T follicular helper cell (primary cell): ENCODE measurements around the gene HTR7.
A peak's percentile ranks its signal among the peaks of the same experiment; 100 is the strongest.

Experiments
- DNase-seq: peaks from one replicate; pipeline ENCODE4 v3.0.0-alpha.2; 2020; ENCODE audit warnings: low read depth

The HTR7 gene

DNA sequence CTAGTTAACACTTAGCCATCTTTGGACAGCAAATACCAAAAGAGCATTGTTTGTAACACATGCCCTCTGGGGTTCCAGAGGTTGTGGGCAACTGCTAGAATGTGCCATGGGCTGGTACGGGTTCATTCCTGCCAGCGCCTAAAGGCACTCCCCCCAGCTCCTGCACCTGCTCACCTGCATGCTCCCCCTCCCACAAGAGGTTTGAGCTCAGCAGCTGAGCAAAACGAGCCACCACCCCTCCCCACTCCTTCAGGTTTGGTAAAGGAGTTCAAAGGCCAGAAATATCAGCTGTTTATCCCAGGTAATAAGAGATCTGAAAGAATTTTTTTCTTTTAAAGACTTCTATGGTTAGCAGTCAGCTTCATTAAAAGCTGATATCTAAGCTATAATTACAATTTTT lies 53.5 kb downstream of the HTR7 start:
- no peak for DNase-seq

DNA sequence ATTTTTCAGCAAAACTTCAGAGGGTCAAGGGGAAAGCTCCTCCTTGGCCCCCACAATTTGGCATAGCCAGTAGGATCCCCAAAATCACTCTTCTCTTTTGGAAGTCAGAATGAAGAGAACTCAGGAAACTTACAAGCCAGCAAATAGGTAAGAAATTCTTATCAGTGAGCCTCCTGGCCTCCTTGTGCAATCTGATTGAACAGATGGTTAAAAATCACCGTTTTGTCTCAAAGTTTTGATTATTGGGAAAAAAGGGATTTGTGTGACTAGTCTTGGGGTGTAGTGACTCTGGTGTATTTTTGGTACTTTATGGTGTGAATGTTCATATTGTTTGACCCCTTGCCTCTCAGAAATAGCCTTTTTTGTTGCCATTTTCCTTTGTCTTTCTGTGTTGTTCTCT lies 56.2 kb downstream of the HTR7 start:
- DNase-seq, result no peak

DNA sequence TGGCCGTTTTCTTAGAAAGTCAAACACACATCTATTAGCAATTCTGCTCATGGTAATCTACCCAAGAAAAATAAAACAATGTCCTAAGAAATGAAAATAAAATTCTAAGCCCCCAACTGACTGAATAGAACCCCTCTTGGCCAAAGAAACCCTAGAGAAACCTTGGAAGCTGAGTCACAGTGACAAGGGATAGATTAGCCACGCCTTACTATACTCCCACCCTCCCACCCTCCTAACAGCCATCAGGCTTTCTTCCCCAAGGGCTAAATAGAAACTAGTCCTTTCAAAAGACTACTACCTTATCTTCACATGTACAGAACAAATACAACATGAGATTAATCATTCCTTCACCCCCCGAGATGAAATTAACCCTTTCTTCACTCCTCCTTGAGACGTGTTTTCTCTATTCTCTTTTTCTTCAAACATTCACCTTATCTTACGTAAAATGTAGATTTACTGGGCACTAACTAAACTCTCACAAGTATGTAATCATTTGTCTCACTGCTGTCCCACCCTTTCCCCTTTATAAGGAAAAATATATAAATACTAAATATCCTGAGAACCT lies 57.5 kb downstream of the HTR7 start:
- DNase-seq, result no peak

GRCh38 chr10:90799172-90799571 lies 58.7 kb downstream of the HTR7 start:
- DNase-seq, result no peak

DNA sequence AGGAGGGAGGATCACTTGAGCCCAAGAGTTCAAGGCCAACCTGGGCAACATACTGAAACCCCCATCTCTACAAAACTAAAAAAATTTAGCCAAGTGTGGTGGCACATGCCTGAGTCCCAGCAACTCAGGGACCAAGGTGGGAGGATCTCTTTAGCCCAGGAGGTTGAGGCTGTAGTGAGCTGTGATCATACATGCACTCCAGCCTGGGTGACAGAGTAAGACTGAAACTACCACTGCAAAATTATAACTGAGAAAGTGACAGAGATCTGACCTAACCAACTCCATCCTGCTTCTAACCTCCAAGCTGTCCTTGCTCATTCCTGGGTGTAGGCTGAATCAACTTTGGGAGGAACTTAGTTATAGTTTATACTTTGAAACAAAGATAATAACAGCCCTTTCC lies 59.4 kb downstream of the HTR7 start:
- DNase-seq, result no peak

DNA sequence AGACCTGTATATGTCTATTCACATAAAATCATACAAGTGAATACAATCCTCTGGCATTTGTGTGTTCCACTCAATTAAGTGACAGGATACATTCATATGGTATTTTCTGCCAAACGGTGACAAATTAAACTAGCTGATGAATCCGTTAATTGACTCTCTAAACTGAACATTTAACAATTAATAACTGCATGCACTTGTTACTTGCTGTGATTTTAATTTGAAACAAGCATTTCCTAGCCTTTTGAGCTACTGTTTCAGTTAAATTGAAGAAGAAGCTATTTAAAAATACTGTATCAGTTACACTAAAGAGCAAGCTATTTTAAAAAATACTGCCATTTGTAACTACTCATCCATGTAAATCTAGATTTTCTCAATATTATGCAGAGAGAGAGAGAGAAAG lies 67.4 kb downstream of the HTR7 start:
- no peak for DNase-seq

DNA sequence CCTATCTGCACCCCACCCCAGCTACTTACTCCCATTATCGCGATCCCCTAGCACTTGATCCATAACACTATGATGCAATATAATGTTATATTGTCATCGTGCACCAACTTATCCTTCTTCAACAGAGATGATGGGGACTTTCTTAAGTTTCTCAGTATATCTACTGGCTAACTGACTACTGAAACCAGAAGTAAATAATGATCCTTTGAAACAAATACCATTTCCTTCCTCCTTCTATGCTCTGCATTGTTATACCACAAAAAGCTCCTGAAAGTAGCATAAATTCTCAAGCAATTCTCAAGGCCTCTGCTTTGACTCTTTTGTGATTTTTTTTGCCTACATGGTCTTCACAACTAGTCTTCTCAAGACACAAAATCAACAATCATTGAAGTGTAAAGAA lies 68.9 kb downstream of the HTR7 start:
- no peak for DNase-seq

DNA sequence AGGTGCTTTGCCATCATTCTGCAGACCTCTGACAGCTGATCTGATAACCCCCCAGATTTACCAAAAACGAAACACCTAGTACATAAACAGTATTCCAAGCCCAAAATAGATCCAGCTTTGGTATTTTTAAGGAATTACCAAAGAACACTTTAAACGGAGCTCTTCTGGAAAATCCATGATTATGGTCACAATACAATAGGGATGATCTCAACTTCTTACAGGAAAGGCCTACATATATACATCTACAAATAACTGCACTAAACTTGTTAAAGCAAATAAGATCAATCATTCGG lies 69.7 kb downstream of the HTR7 start:
- no peak for DNase-seq

- DNase-seq, result peak; percentile 14
Observed at GRCh38 chr10:90787393-90788198, 70.2 kb downstream of the HTR7 start.

DNA sequence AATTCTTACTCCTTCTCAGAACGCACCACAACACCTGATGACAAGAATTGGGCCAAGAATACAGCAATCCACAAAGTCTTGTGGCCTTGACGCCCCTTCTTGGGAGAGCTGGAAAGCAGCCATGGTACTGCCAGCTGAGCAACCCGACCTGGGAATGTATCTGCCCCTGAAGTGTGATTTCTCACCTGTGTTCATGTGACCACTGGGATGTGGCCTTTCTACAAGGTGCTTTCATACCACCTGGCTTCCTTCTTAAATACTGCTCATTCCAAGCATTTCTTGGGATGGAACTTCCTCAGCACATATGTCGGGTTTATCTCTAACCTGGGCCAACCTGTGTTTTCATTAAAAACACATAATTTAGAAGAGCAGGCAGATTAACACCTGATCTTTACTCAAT lies 72.1 kb downstream of the HTR7 start:
- no peak for DNase-seq

GRCh38 chr10:90784771-90785170 lies 73.1 kb downstream of the HTR7 start:
- DNase-seq, result no peak

DNA sequence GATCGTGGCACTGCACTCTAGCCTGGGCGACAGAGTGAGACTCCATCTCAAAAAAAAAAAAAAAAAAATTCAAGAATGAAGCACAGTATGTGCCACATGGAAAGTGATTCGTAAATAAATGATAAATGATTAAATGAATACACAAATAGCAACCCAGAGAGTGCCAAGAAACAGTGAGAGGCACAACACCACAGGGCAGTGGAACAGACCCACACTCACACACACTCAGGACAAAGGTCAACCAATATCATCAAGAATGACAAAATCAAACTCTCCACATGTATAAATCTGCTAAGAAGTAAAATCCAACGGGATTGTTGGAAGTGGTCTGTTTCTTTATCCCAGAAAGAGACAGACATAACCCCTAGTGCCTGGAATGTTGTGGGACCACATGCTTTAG lies 77.4 kb downstream of the HTR7 start:
- no peak for DNase-seq

DNA sequence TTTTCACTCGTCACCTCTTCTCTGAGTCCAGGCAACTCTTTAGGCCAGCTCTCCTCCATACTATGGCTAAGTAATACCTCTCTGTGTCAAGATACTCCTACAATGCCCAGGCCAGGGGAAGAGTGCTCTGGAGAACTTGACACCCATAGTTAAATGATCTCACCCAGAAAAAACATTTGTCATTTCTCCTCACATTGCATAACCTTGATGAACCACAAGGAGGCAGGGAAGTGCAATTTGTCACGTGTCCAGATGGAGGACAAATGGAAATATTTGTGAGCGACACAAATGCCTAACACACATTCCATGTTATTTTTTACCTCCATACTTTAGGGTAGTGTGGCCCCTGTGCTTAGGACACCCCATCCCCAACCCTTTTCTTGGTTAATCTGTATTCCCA lies 78.3 kb downstream of the HTR7 start:
- no peak for DNase-seq

DNA sequence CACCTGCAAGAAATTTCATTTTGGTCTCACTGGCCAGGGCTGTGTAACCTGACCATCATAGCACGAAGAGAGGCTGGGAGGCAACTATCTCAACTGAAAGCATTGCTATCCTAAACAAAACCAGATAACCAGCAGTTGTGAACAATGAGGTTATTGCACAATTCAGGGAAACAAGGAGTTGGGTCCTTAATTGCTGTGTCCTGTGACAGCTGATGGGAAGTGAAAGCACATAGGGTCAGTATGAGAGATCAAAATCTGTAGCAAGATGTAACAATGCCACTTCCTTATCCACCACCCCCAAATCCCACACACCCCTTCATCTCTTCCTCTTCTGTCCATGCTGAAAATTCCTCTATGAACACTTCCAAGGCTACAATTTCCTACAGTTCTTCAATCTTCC lies 80.2 kb downstream of the HTR7 start:
- DNase-seq, result no peak

GRCh38 chr10:90775351-90776028 lies 82.3 kb downstream of the HTR7 start:
- DNase-seq, result no peak

DNA sequence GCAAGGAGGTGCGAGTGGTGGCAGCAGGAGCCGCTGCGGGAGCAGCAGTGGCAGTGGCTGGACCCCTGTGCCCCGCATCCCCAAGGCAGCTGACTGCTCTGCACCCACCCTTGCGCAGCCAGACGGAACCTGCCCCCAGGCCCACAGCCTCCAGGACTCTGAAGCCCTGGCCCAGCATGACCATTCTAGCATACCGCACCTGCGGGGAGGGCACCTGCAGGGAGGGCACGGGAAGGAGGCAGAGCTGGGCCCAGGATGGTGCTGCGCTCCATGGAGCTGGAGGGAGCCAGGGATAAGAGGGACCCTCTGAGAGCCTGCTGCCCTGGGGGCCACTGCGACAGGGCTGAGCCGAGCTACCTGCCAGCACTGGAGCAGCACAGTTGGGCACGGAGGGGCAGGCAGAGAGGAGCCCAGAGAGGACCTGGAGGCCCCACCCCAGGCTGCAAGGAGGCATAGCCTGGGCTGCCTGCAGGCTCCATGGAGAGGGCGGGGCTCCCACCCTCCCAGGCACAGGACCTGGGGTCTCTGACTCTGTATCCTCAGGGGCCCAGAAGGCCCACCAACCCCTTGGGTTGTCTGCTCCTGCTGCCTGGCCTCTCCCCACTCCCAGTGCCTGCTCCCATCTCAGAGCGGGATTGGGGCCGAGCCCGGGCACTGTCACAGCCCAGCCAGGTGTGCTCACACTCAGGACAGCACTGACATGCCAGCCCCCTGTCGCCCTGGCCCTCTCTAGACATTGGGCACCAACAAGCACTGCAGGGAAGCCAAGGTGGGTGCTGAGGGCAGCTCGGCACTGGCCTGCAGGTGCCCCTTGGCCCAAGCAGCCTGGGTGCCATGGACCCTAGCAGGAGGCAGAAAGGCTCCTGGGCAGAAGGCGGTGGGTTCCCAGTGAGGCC lies 87.6 kb downstream of the HTR7 start:
- DNase-seq, result no peak

DNA sequence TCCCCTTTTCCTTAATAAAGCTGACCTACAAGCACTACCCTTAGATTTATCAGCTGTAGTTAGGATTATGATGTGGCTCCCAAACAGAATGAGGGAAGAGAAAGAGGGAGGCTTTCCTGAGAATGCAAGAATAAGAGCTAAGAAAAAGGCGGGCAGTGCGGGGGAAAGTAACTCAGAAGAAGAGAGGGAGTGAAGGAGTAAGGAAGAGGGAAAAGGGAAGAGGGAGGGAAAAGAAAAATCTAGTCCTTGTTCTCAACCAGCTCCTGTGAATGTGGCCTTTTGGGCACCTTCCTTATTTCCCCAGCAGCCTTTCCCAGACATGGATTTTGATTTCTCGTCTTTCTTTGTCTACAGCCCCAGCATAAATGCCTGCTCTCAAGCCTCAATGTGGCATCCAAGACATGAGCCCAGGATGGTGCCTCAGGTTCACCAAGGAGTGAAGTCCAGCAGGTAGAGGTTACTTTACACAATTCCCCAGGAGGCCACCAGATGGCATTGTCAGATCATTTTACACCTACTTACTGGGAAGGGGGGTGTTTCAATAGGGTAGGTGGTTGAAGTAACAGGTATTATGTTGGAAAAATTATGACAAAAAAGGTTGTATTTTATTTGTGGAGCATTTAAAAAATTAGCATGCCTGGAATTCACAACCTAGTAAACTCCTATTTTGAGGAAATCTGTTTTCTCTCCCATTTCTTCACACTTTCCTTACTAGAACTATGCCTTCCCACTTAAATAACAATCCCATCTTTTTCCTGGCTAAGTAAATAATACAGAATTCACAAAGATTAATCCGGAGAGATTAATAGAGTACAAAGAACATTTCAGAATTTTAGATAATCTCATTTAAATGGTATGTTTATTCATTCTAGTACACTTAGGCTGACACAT lies 106.5 kb downstream of the HTR7 start:
- DNase-seq, result peak; percentile 7

DNA sequence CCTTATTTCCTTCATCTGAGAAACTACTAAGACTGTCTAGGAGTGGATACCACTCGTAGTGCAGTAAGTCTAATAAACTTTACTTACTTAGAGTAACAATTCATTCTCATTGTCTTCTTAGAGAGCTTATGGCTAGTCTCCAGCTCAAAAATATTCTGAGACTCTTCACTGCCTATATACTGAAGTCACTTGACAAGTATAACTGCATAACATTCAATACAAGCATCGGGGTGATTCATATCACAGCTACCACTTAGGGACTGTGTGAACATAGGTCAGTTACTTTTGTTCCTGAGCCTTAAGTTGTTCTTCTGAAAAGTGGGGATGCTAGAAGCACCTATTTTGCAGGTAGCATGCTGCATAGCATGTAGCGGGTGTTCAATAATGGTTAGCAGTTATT lies 111.0 kb downstream of the HTR7 start:
- no peak for DNase-seq

- no peak for DNase-seq
Observed at GRCh38 chr10:90745565-90745964, 112.3 kb downstream of the HTR7 start.

DNA sequence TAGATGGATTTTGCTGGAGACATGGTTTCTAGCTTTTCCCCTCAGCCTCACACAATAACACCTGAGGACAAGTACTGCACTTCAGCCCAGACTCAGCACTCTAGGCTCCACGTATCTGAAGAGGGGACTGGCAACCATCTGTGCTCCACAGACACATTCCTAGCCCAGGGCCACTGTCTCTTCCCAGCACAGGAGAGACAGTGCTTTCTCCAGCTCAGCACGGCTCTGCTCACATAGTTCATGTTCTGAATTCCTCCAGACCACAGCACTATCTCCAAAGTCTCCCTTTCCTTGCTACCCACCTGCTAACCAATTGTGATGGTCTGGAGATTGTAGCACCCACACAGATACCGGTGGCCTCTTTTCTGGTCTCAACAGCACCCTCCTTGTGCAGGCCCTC lies 114.5 kb downstream of the HTR7 start:
- DNase-seq, result no peak

DNA sequence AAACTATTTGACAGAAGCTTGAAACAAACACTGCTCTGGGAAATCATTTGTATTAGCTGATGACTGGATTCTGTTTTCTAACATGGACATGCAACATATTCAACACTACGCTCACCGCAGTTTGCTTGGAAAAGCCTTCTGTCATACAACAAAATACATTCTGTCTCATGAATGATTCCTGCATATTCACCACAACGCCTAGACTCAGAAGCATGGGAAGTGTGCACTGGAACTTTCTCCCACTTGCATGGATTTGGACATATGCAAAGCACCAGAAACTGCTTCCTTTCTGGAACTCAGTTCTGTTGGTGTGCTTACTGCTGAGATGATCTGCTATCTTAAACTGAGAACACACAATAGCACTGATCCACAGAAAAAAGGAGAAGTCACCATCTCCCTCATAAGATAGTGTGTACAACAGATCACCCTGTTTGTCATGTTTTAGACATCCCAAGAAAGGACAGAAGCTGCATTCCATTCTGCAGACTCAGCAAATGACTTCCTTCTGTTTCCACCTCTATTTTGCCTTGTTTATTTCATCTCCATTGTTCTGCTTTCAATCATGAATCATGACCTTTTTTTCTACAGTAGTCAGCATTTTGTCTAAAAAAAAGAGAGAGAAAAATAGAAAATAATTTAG lies 115.8 kb downstream of the HTR7 start:
- DNase-seq, result no peak
